Stimulated activated naive B cell treated with anti-CD40 and anti-IgM and Interleukin-4, amounts not matched to agents 10 μg/mL and 1 μg/mL and 100 μg/mL, for 72 hours (primary cell): ENCODE measurements around the gene RING1.

ENCODE experiments used
- ATAC-seq, 2 donors: fragments of 150-1000 bp; cut with Tn5 transposase; replicated peaks; 2 replicates each; pipeline ENCODE4 v1.10.0; 2021; ENCODE audit warnings: moderate library complexity in 1 of 2
- DNase-seq: peaks from one replicate; pipeline ENCODE4 v3.0.0; 2021
- H3K27ac Mint-ChIP-seq: one replicate; pipeline ENCODE4 v1.8.0; 2022; ENCODE audit warnings: mild to moderate bottlenecking, mixed read lengths
- H3K27me3 Mint-ChIP-seq, 2 donors: one replicate each; pipeline ENCODE4 v1.8.0; 2022; ENCODE audit warnings: mixed read lengths in 2 of 2
- H3K36me3 Mint-ChIP-seq, 2 donors: one replicate each; pipeline ENCODE4 v1.8.0; 2022; ENCODE audit warnings: mixed read lengths in 2 of 2, mild to moderate bottlenecking in 1 of 2
- H3K4me1 Mint-ChIP-seq, 2 donors: one replicate each; pipeline ENCODE4 v1.8.0; 2022; ENCODE audit warnings: mixed read lengths in 2 of 2, mild to moderate bottlenecking in 1 of 2
- H3K4me3 Mint-ChIP-seq, 2 donors: one replicate each; pipeline ENCODE4 v1.8.0; 2022; ENCODE audit warnings: mild to moderate bottlenecking in 2 of 2, mixed read lengths in 2 of 2, moderate library complexity in 1 of 2
- H3K9me3 Mint-ChIP-seq, 2 donors: one replicate each; pipeline ENCODE4 v1.8.0; 2022; ENCODE audit warnings: mixed read lengths in 2 of 2, mild to moderate bottlenecking in 1 of 2

RING1 gene

DNA sequence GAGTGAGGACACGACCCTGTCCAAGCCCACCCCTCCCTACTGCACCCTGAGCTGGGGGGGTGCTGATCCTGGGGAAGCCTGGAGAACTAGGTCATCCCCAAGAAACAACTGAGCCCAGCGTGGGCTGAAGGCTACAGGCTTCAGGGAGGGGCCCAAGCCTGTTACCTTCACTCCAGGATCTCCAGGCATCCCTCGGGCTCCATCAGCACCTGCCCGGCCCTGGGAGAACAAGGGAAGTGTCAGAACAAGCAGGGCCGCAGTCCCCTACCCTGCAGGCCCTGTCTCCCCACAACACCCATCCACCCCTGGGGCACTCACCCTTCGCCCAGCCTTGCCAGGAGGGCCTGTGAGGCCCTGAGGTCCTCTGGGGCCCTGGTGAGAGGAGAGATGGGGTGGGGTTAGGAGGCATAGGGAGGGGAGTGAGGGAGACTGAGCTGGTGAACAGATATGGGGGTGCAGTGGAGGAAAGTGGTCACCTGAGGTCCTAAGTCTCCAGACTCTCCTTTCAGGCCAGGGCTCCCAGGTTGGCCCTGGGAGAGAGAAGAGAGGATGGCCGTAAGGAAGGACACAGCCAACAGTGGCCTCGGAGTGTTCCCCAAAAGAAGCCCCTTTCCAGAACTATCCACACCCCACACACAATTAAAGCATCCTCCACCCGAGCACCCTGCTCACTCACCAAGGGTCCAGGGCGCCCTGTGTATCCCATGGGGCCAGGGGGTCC is 29.4 kb upstream of the RING1 start:
- Mint-ChIP-seq H3K9me3 (peaks cover 11 to 13% of the 10 kb centered on the region in 2 donors), H3K27ac (no peak overlapping the region), H3K4me1 (peaks cover 12% of the 10 kb centered on the region in 2 donors), H3K27me3 (peaks cover 23 to 29% of the 10 kb centered on the region in 2 donors), H3K4me3 (no peak overlapping the region), H3K36me3 (peaks cover 11 to 12% of the 10 kb centered on the region in 2 donors)
- ATAC-seq (no peak), DNase-seq (no peak)

DNA sequence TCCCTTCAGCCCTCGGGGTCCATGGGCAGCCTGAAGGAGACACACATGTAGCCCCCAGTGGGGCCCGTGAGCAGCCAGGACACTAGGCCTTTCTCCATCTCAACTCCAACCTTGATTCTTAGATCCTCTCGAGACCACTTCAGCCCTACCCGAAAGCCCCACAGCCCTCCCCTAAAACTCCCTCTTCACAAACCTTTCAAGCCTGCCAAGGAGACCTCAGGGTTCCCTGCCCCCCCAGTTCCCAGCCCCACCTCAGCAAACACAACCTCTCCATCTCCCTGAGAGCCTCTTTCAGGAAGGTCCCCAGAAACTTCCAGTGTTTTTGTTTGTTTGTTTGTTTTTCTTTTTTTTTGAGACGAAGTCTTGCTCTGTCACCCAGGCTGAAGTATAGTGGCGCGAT is 27.2 kb upstream of the RING1 start:
- ATAC-seq: no peak
- peaks cover 21 to 30% of the 10 kb centered on the region in 2 donors for H3K27me3 Mint-ChIP-seq

DNA sequence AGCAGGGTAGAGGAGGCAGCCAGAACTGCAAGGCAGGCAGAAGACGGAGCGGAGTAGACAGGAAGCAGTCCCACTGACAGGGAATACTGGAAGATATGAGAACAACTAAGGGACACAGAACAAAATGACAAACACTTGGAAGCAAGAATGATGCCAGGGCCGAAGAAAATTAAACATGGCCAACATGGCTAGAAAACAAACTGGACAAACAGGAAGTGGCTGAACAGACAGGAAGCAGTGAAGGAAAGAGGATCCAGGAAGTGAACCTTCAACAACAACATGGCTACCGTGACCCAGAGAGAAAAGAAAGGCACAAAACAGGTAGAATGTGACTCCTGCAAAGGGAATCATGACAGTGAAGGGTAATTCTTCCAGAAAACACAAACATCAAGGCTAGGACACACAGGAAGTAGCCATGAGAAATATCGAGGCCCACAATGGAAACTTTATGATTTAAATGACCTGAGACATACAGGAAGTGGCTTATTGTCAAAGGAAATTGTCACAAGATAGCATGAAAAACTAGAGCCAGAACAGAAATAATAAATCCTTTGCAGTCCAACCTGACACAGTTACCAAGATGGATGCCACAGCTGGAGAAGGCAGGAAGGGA is 25.1 kb upstream of the RING1 start:
- Mint-ChIP-seq H3K36me3 (peaks cover 23 to 30% of the 10 kb centered on the region in 2 donors), H3K4me3 (peak overlapping the region; percentile 19 to 52), H3K4me1 (peaks cover 22% of the 10 kb centered on the region in 2 donors)

More for the DNA sequence above, 27.2 kb upstream of the RING1 start:
- Mint-ChIP-seq H3K27ac (no peak overlapping the region), H3K36me3 (peaks cover 17 to 20% of the 10 kb centered on the region in 2 donors), H3K4me3 (no peak overlapping the region), H3K4me1 (peaks cover 12 to 15% of the 10 kb centered on the region in 2 donors), H3K9me3 (peaks cover 11 to 13% of the 10 kb centered on the region in 2 donors)
- no peak for DNase-seq

DNA sequence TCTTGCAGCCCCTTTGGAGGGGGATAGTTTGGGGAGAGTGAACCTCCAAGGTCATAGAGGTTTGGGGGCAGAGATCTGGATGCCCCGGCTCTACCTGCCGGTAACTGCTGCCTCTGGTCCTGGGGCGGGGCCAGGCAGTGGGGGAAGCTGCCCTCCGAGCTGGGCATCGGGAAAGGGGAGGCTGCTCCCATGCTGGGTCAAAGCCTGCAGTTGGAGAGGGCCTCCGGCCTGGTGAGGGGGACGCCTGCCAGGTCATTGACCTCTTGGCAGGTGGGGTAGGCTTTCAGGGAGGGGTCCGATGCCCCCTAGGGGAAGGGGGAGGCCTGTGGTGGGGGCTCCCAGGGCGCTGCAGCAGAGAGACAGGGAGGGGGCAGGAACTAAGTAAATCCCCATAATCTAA is 23.1 kb upstream of the RING1 start:
- no peak for ATAC-seq
- Mint-ChIP-seq H3K9me3 (peaks cover 11 to 13% of the 10 kb centered on the region in 2 donors), H3K4me1 (peaks cover 22 to 24% of the 10 kb centered on the region in 2 donors), H3K36me3 (peaks cover 26 to 31% of the 10 kb centered on the region in 2 donors), H3K27me3 (peaks cover 40 to 54% of the 10 kb centered on the region in 2 donors), H3K4me3 (no peak overlapping the region), H3K27ac (no peak overlapping the region)
- DNase-seq: no peak

More for the DNA sequence above, 25.1 kb upstream of the RING1 start:
- peaks cover 32 to 37% of the 10 kb centered on the region in 2 donors for H3K27me3 Mint-ChIP-seq
- ATAC-seq (peak; percentile 58 to 59), DNase-seq (no peak)
- H3K27ac Mint-ChIP-seq: peak overlapping the region; percentile 92
- H3K9me3 Mint-ChIP-seq: peaks cover 11 to 13% of the 10 kb centered on the region in 2 donors

DNA sequence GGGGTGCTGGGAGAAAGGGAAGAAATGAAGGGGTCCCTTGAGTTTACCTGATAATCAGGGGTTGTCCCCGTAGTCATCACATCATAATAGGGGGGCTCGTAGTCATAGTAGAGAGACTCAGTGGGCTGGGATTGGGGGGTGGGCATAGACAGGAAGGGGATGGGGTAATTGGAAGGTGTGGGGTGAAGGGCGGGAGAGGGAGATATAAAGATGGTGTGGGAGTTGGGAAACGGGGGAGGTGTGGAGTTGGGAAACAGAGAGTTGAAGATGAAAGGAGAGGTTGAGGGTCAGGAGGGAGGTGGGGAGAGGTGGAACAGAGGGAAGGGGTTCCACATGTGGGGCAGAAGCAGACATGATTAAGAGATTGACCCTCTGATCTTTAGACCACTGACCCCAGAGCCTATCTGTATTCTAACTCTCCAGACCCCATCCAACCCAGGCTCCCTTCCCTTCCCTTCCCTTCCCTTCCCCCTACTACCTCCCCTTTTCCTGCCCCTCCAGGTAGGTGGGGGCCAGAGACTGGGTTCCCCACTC is 22.6 kb upstream of the RING1 start:
- peaks cover 11 to 13% of the 10 kb centered on the region in 2 donors for H3K9me3 Mint-ChIP-seq
- H3K4me3 Mint-ChIP-seq: no peak overlapping the region
- peaks cover 23 to 24% of the 10 kb centered on the region in 2 donors for H3K4me1 Mint-ChIP-seq

DNA sequence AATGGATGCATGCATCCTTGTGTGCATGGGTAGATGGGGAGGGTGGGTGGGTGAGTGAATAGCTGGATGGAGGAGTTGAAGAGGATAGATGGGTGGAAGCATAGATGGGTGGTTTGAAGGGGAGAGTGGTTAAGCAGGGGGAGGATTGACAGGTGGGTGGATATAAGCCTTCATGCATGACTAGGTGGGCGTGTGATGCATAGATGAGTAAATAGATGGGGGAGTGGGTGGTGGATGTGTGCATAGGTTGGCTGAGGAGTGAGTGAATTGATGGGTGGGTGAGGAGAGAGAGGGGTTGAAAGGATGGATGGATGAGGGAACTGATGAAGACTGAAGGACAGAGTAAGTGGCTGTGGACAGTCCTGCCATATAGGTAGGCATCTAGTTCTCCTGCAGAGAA is 20.5 kb upstream of the RING1 start:
- H3K9me3 Mint-ChIP-seq: peaks cover 9% of the 10 kb centered on the region in 2 donors

More for the DNA sequence above, 22.6 kb upstream of the RING1 start:
- Mint-ChIP-seq H3K36me3 (peaks cover 26 to 31% of the 10 kb centered on the region in 2 donors), H3K27me3 (peaks cover 46 to 60% of the 10 kb centered on the region in 2 donors), H3K27ac (no peak overlapping the region)
- ATAC-seq (no peak), DNase-seq (no peak)

DNA sequence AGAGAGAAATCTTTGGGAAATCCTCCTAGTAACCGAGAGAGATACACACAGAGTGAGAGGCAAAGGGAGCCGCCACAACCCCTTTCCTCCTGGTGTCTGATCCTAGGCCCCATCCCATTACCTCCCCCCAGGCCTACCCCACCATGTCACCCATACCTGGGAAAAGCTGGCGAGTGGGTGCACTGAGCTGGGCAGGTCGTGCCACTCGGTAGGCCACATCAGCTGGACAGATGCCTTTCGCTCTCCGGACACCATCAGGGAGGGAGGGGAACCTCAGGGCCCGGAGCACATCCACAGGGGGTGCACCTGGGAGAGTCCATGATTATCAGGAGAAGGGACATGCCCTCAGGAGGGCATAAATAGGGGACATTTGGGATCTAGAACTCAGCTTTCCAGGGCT is 19.1 kb upstream of the RING1 start:
- no peak overlapping the region for H3K27ac Mint-ChIP-seq
- H3K9me3 Mint-ChIP-seq: no peaks in the 10 kb centered on the region
- DNase-seq (no peak), ATAC-seq (no peak)
- H3K27me3 Mint-ChIP-seq: peaks cover 55 to 73% of the 10 kb centered on the region in 2 donors
- H3K36me3 Mint-ChIP-seq: peaks cover 14 to 24% of the 10 kb centered on the region in 2 donors
- peaks cover 27 to 40% of the 10 kb centered on the region in 2 donors for H3K4me1 Mint-ChIP-seq
- no peak overlapping the region for H3K4me3 Mint-ChIP-seq

More for the DNA sequence above, 20.5 kb upstream of the RING1 start:
- no peak for ATAC-seq
- Mint-ChIP-seq H3K27ac (no peak overlapping the region), H3K4me1 (peaks cover 29 to 38% of the 10 kb centered on the region in 2 donors), H3K36me3 (peaks cover 24 to 31% of the 10 kb centered on the region in 2 donors), H3K27me3 (peaks cover 55 to 73% of the 10 kb centered on the region in 2 donors), H3K4me3 (no peak overlapping the region)
- DNase-seq: no peak

DNA sequence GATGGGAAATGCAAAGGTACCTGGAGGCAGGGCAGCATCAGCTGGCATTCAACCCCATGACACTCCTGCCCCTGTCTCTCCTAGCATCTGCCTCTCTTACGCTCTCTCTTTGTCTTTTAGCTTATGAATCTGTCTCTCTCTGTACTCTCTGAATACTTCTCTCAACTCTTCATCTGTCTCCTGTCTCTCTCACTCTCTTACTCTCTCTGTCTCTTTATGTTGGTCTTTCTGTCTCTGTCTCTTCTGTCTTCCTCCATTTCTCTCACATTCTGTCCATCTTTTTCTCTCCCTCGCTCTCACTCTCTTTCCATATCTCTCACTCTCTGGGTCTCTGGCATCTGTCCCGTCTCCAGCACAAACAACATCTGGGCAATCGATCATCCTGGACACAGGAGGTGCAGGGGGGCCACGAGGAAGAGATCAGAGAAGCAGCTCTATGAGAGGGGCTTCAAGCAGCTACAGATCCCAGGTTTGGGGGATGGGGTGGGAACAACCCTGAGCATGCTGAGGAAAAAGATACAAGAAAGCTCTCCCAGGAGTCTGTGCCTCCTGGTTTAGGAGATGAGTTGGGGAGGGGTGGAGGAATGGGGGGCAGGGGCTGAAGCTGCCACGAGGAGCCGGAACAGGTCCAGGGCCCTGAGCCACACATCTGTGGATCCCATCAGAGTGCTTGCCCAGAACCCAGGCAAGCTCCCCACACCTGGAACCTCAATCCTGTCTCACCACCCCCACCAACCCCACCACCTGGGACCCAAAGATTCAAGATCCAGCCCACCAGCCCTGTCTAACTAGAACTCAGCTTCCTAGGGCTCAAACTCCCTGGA is 18.5 kb upstream of the RING1 start:
- Mint-ChIP-seq H3K9me3 (no peaks in the 10 kb centered on the region), H3K4me3 (no peak overlapping the region), H3K36me3 (peaks cover 14 to 25% of the 10 kb centered on the region in 2 donors), H3K4me1 (peaks cover 24 to 40% of the 10 kb centered on the region in 2 donors), H3K27me3 (peaks cover 48 to 66% of the 10 kb centered on the region in 2 donors), H3K27ac (no peak overlapping the region)
- ATAC-seq (no peak), DNase-seq (no peak)

DNA sequence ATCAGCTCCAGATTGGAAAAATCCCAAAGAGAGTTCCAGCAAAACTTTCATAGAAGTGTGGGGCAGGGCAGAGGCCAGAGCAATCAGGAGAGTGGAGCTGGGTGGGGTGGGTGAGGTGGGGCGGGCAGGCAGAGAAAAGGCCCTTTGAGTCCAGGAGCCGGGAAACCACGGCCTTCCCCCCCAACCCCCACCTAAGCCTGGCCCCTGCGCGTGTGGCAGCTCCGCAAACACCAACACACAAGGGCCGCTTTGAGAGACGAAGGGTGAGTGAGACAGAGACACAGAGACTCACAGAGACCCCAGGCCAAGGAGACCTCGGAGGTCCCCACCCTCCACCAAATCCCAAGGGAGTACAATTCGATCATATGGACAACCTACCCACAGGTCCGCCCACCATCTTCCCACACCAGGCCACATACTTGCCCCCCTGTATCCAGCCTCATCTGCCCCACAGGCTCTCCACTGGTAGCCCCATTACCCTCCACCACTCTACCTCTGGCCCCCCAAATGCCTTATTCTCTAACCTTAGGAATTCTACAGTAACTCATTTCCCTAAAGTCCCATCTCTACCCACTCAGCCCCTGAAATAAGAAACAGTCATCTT is 17.7 kb upstream of the RING1 start:
- Mint-ChIP-seq H3K4me3 (no peak overlapping the region), H3K27me3 (peaks cover 43 to 59% of the 10 kb centered on the region in 2 donors), H3K36me3 (peaks cover 19 to 31% of the 10 kb centered on the region in 2 donors), H3K4me1 (peaks cover 24 to 40% of the 10 kb centered on the region in 2 donors), H3K27ac (no peak overlapping the region), H3K9me3 (no peaks in the 10 kb centered on the region)
- ATAC-seq (no peak), DNase-seq (no peak)

DNA sequence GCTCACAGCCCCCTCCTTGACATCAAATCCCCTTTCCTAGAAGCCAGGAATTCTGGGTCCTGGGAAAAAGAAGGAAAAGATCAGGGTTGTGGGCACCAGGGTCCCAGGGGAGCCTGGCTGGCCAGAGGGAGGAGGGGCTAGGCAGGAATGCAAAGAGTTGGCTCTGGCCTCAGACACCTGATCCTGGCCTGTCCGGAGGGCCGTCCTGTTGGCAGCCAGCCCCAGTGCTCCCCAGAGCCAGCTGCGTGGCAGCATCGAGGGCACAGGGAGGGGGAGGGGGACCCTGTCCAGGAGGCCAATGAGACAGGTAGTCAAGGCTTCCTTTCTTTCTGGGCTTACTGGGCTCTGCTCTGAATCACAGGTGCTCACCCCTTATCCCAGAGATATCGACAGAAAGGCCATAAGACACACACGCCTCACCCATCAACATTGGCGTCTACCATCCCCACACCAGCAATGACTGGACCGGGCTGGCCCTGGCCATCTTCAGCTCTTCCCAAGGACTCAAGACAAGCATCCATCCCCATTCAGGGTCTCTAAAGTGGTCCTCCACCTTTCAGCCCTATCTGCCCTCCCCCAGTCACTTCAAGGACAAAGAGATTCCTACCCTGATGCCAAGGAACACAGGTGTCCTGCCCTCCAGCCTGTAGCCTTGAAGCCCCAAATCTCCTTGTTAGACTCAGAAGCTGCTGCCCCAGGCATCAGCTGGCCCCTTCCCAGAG is 16.8 kb upstream of the RING1 start:
- Mint-ChIP-seq H3K27ac (no peak overlapping the region), H3K9me3 (no peaks in the 10 kb centered on the region), H3K4me3 (peak overlapping the region; percentile 47 to 48), H3K4me1 (peaks cover 26 to 43% of the 10 kb centered on the region in 2 donors), H3K36me3 (peaks cover 27 to 40% of the 10 kb centered on the region in 2 donors), H3K27me3 (peaks cover 35 to 49% of the 10 kb centered on the region in 2 donors)
- DNase-seq: no peak
- ATAC-seq: no peak

DNA sequence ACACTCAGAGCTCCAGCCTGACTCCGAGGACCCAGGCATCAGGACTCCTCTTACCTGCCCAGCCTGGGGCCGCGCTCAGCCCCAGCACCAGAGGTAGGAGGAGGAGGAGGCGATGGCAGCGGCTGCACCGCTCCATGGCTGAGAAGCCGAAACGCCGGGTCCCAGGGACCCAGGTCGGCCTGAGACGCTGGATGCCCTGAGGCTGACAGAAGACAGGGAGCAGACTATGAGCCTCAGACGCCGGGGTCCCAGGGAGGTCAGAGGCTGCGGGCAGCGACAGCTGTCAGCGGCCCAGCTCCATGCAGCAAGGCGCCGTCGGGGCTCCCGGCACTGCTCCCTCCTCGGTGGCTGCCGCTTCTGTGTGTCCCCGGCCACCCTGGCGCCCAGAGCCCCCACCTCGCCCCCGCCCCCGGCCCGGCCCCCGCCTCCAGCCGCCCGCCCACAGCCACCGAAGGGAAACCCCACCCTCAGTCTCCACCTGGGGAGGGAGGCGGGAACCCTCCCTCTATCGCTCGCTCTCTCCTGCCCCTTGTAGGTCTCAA is 16.1 kb upstream of the RING1 start, which contains the start of gene COL11A2:
Gene COL11A2, minus strand, starts transcription at position 363 of the 542 bp plus-strand sequence. Its CDS starts 227 bp downstream, at position 136.
- no peaks in the 10 kb centered on the region for H3K9me3 Mint-ChIP-seq
- peak within 1 kb of the TSS; percentile 56 for H3K27ac Mint-ChIP-seq
- DNase-seq (no peak), ATAC-seq (peak; percentile 49 to 56)
- H3K4me1 Mint-ChIP-seq: peaks cover 29 to 47% of the 10 kb centered on the region in 2 donors
- peaks cover 32 to 46% of the 10 kb centered on the region in 2 donors for H3K27me3 Mint-ChIP-seq
- peak within 1 kb of the TSS; percentile 82 for H3K4me3 Mint-ChIP-seq
- peaks cover 27 to 44% of the 10 kb centered on the region in 2 donors for H3K36me3 Mint-ChIP-seq

DNA sequence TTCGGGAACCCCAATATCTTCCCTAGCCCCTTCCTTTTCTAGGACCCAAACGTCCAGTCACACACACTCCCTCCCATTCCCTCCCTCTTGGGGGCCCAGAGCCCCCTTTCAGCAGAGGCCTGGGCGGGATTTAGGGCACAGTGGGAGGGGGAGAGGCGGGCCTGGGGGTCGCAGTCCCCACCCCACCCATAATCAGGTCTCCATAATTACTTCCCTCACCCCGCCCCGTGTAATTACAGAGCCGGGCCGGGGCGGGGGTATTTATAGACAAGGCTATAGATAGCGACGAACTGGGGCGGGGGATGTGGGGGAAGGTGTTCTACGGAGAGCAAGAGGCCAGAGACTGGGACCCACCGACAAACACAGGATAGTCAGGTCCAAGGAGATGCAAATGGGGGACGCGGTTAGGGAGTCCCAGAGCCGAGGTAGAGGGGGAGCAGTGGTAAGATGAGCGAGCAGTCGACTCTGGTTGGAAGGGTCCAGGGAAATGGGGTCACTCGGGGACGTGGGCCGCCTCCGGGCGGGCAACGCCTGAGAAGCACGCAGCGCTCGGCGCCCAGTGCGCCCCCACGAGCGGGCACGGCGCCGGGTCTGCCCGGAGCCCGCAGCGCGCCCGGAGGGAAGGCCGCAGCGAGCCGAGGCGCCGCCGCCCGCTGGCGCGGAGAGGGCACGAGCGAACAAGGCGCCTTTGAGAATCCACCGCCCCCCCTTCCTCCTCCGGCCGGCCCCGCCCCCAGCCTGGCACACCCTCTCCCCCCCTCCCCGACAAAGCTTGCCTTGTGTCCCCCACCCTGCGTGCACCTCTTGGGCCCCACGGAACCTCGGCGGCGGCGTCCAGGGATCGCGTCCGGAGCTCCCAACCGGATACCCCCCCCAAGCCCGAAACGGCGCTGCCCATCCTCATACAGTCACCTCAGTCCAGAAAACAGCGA is 15.4 kb upstream of the RING1 start:
- peak; percentile 28 to 40 for ATAC-seq
- Mint-ChIP-seq H3K27ac (peak overlapping the region; percentile 56), H3K4me3 (peak overlapping the region; percentile 82), H3K27me3 (peaks cover 25 to 39% of the 10 kb centered on the region in 2 donors), H3K36me3 (peaks cover 25 to 43% of the 10 kb centered on the region in 2 donors), H3K9me3 (no peaks in the 10 kb centered on the region), H3K4me1 (peaks cover 28 to 48% of the 10 kb centered on the region in 2 donors)
- no peak for DNase-seq
